A673 (cell line): Measurements from ENCODE around the gene ITLN2. TPM values are rescaled to one million over a fixed set of nuclear protein-coding genes. Genes with fewer than 3 reads are reported as not detected.
A peak's percentile ranks its signal among the peaks of the same experiment; 100 is the strongest.
"Not testable (repeated sequence)": the region's sequence is repeated elsewhere in the genome, so short reads cannot be mapped to it uniquely, and the experiment has no call there.

Experiments used
- BruUV-seq: library from RNA; stranded (reverse); fragments of 400-500 nt; replicated peaks from 2 replicates; lab custom pipeline; 2021; lab: Mats Ljungman, UMichigan
- CTCF ChIA-PET: fragments of 300-600 bp; sonication (Branson Sonifier 250); formaldehyde crosslinking; loops from one replicate; lab custom pipeline; 2022; ENCODE audit warnings: antibody characterized with exemption; lab: Charles Lee
- POLR2A ChIA-PET: fragments of 300-600 bp; sonication (Branson Sonifier 250); formaldehyde crosslinking; loops from one replicate; lab custom pipeline; 2022; ENCODE audit warnings: antibody characterized with exemption; ENCODE audit not compliant: low non-redundant PET; lab: Charles Lee
- DNase-seq: peaks from one replicate; pipeline ENCODE4 v3.0.0-alpha.2; 2015; ENCODE audit warnings: low spot score
- H3K27ac ChIP-seq: fragments of 200-600 bp; sonication (generic); 2 replicates; pipeline ENCODE4 v1.5.1; 2016; ENCODE audit warnings: mixed run types, low read depth, mild to moderate bottlenecking, mixed read lengths, antibody characterized with exemption, low read length; ENCODE audit not compliant: poor library complexity, severe bottlenecking
- H3K27me3 ChIP-seq: fragments of 200-600 bp; sonication (generic); replicated peaks from 2 replicates; pipeline ENCODE4 v1.6.1; 2017; ENCODE audit warnings: mixed run types, low read depth, mild to moderate bottlenecking, mixed read lengths, antibody characterized with exemption, low read length; ENCODE audit not compliant: insufficient read depth, poor library complexity
- H3K36me3 ChIP-seq: fragments of 200-600 bp; sonication (generic); 2 replicates; pipeline ENCODE4 v1.6.1; 2016; ENCODE audit warnings: mixed run types, mild to moderate bottlenecking, mixed read lengths, antibody characterized with exemption, low read length; ENCODE audit not compliant: insufficient read depth, poor library complexity, severe bottlenecking
- H3K4me1 ChIP-seq: fragments of 200-600 bp; sonication (generic); 2 replicates; pipeline ENCODE4 v1.6.1; 2017; ENCODE audit warnings: mixed run types, mild to moderate bottlenecking, mixed read lengths, antibody characterized with exemption, low read length; ENCODE audit not compliant: insufficient read depth, poor library complexity, severe bottlenecking
- H3K4me3 ChIP-seq: fragments of 200-600 bp; sonication (generic); 2 replicates; pipeline ENCODE4 v1.5.1; 2016; ENCODE audit warnings: low read depth, mixed run types, mild to moderate bottlenecking, mixed read lengths, low read length; ENCODE audit not compliant: poor library complexity, severe bottlenecking
- H3K9me3 ChIP-seq: fragments of 200-600 bp; sonication (generic); 2 replicates; pipeline ENCODE4 v1.6.1; 2016; ENCODE audit warnings: mixed run types, low read depth, mild to moderate bottlenecking, mixed read lengths, antibody characterized with exemption, low read length; ENCODE audit not compliant: poor library complexity, severe bottlenecking
- EZH2 ChIP-seq: fragments of 200-600 bp; sonication (generic); IDR thresholded peaks from 2 replicates; pipeline ENCODE4 v1.6.1; 2017; ENCODE audit warnings: borderline replicate concordance, low read depth, mild to moderate bottlenecking, mixed read lengths, antibody characterized with exemption, low read length; ENCODE audit not compliant: poor library complexity, severe bottlenecking
- intact Hi-C: fragments of 100-400 bp; cut with micrococcal nuclease; formaldehyde crosslinking; loops from one replicate; pipeline ENCODE4 v1.10.0; 2022; ENCODE audit not compliant: unreplicated experiment
- total RNA-seq: library from RNA; stranded (reverse); gene quantifications from 2 replicates; pipeline ENCODE4 v1.2.3, GENCODE V29; 2021
- TF ChIP-seq, protein P1 (sequence below): fragments of 300-800, 200-600 bp; sonication (generic); conservative IDR thresholded peaks from 2 replicates; pipeline ENCODE4 v1.5.1; 2017; ENCODE audit warnings: low read depth, mild to moderate bottlenecking, antibody characterized with exemption, low read length, moderate library complexity, mixed read lengths

Gene ITLN2
- total RNA-seq, 1 experiment from 2014 or later = not detected

DNA sequence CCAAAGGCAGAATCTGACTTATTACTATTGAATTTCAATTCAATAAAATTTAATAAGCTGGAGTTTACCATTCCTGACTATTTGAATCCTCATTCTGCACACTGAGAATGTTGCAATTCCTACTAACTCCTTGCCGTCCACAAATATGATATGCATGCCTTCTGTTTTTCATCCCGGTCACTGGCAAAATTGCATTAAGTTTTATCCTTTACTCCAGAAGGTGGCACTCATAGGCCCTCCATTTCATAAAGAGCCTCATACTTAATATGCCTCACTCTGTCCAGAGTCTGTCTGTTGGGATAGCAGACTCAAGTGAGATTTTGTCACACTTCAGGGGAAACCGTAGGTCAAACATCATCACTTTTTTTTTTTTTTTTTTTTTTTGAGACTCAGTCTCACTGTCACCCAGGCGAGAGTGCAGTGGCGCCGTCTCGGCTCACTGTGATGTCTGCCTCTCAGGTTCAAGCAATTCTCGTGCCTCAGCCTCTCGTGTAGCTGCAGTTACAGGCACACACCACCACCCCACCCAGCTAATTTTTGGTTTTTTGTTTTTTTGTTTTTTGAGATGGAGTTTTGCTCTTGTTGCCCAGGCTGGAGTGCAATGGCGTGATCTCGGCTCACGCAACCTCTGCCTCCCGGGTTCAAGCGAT is 39.1 kb upstream of the ITLN2 start:
- intact Hi-C loops = loop anchor here (5.0 to 10.0 kb wide), 2 partner anchors 266 to 381 kb away; no protein-coding TSS in a partner anchor
- H3K36me3 ChIP-seq = no peaks in the 10 kb centered on the region
- no peak overlapping the region for H3K27ac ChIP-seq
- no peak overlapping the region for H3K4me3 ChIP-seq
- POLR2A ChIA-PET = no interaction called here
- H3K27me3 ChIP-seq = no peaks in the 10 kb centered on the region
- no peaks in the 10 kb centered on the region for H3K9me3 ChIP-seq
- TF ChIP-seq, protein P1, sequence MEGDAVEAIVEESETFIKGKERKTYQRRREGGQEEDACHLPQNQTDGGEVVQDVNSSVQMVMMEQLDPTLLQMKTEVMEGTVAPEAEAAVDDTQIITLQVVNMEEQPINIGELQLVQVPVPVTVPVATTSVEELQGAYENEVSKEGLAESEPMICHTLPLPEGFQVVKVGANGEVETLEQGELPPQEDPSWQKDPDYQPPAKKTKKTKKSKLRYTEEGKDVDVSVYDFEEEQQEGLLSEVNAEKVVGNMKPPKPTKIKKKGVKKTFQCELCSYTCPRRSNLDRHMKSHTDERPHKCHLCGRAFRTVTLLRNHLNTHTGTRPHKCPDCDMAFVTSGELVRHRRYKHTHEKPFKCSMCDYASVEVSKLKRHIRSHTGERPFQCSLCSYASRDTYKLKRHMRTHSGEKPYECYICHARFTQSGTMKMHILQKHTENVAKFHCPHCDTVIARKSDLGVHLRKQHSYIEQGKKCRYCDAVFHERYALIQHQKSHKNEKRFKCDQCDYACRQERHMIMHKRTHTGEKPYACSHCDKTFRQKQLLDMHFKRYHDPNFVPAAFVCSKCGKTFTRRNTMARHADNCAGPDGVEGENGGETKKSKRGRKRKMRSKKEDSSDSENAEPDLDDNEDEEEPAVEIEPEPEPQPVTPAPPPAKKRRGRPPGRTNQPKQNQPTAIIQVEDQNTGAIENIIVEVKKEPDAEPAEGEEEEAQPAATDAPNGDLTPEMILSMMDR = peak; percentile 55
- no peak for TF ChIP-seq EZH2
- no TSS peak for BruUV-seq
- peak; percentile 50 for DNase-seq
- CTCF ChIA-PET = interaction anchor here (0.7 kb wide), 1 partner anchor 184 kb away, joined by 7 read pairs; no protein-coding TSS in a partner anchor
- no peaks in the 10 kb centered on the region for H3K4me1 ChIP-seq

GRCh38 chr1:160992036-160992435 is 37.4 kb upstream of the ITLN2 start:
- BruUV-seq, H3K9me3 ChIP-seq, H3K36me3 ChIP-seq, DNase-seq, CTCF ChIA-PET, POLR2A ChIA-PET, H3K4me3 ChIP-seq, H3K27me3 ChIP-seq, H3K4me1 ChIP-seq, H3K27ac ChIP-seq: not testable (repeated sequence)
- intact Hi-C loops = loop anchor here (5.0 to 10.0 kb wide), 2 partner anchors 265 to 383 kb away; no protein-coding TSS in a partner anchor

DNA sequence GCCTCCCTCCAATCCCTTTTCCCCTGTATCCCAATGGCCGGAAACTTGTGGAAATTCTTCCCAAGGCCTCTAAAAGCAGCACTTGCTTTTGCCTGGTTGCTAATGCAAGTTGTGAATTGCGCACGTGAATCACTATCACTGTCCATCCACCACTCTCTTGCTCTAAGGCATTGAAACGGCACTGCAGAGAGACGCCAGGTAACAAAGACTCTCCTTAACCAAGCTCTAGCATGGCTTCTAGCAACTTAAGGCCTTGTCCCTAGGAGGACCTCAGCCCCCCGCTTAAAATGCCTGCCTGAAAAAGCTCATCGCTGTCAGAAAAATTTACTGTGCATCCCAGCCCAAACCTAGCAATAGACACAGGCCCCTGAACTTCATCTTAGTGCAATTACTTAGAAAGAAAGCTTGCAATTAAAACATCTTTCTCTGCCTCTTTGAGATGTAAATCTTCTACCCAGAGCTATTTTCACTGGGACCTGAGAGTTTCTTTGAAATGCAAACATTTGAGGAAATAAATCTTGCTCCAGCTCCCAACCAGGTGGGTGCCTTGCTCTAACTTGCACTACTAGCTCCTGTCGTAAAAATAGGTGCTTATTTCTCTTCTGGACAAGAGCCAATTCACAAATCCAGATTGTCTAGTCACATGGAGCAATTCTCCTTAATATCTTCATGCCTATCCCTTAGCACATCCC is 32.9 kb upstream of the ITLN2 start:
- Histone ChIP-seq H3K36me3 (no peaks in the 10 kb centered on the region), H3K4me1 (no peaks in the 10 kb centered on the region), H3K27ac (no peak overlapping the region), H3K4me3 (no peak overlapping the region), H3K9me3 (no peaks in the 10 kb centered on the region), H3K27me3 (peaks cover 9% of the 10 kb centered on the region)
- TF ChIP-seq, protein P1 = no peak
- TF ChIP-seq EZH2 = no peak
- no TSS peak for BruUV-seq
- ChIA-PET CTCF (no interaction called here), POLR2A (interaction anchor here (0.5 kb wide), 1 partner anchor 327 kb away, joined by 4 read pairs; the partner anchor contains the start of gene SDHC)
- DNase-seq = no peak
- intact Hi-C loops = no loop called here
